Right kidney (tissue), 1 donor: ENCODE results near the gene WDR86.

Experiments used
- DNase-seq: peaks from one replicate; pipeline ENCODE4 v3.0.0-alpha.2; 2016

The WDR86 gene

GRCh38 chr7:151392002-151392401 is 17.8 kb downstream of the WDR86 start:
- no peak for DNase-seq

GRCh38 chr7:151391358-151391730 is 18.5 kb downstream of the WDR86 start:
- DNase-seq = no peak

DNA sequence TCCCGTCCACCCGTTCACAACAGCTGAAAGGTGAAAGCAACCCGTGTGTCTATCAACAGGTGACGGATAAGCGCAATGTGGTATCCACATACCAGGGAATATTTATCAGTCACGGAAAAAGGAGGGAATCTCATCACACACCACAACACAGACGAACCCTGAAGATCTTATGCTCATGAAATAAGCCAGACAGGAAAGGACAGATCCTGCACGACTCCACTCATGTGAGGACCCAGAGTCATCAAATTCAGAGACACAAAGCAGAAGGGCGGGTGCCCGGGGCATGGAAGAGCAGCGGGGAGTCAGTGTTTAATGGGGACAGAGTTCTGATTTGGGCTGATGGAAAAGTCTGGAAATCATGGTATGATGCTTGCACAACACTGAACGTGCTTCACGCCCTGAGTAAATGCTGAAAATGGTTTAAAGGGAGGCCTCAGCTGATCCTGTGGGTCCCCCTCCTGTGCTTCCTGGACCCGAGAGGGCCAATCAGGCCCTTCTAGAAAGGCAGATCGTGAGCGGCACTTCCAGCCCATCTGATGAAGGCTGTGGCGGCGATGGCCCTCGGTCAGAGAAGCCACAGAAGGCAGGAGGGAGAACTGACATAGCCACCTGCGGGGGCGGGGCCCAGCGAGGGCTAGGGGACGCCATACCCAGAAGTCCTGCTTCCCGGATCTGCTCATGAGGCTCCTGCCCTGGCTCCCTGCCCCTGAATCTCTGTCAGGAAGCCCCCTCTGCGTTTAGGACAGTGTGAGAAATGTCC is 19.1 kb downstream of the WDR86 start:
- no peak for DNase-seq

- DNase-seq = no peak
These were observed 19.9 kb downstream of the WDR86 start for GRCh38 chr7:151389768-151390597.

GRCh38 chr7:151389096-151389767 is 20.6 kb downstream of the WDR86 start:
- DNase-seq = no peak

- DNase-seq = no peak
These were observed 21.4 kb downstream of the WDR86 start for GRCh38 chr7:151388430-151388829.

- no peak for DNase-seq
These were observed 21.9 kb downstream of the WDR86 start for GRCh38 chr7:151388007-151388297.

- DNase-seq = no peak
These were observed 22.5 kb downstream of the WDR86 start for GRCh38 chr7:151387161-151388006.

GRCh38 chr7:151386301-151387160 is 23.3 kb downstream of the WDR86 start:
- no peak for DNase-seq

GRCh38 chr7:151385626-151386300 is 24.1 kb downstream of the WDR86 start:
- DNase-seq = no peak

- no peak for DNase-seq
These were observed 24.8 kb downstream of the WDR86 start for GRCh38 chr7:151384776-151385625.

GRCh38 chr7:151384352-151384697 is 25.5 kb downstream of the WDR86 start:
- DNase-seq = no peak

GRCh38 chr7:151383638-151384351 is 26.0 kb downstream of the WDR86 start:
- no peak for DNase-seq

DNA sequence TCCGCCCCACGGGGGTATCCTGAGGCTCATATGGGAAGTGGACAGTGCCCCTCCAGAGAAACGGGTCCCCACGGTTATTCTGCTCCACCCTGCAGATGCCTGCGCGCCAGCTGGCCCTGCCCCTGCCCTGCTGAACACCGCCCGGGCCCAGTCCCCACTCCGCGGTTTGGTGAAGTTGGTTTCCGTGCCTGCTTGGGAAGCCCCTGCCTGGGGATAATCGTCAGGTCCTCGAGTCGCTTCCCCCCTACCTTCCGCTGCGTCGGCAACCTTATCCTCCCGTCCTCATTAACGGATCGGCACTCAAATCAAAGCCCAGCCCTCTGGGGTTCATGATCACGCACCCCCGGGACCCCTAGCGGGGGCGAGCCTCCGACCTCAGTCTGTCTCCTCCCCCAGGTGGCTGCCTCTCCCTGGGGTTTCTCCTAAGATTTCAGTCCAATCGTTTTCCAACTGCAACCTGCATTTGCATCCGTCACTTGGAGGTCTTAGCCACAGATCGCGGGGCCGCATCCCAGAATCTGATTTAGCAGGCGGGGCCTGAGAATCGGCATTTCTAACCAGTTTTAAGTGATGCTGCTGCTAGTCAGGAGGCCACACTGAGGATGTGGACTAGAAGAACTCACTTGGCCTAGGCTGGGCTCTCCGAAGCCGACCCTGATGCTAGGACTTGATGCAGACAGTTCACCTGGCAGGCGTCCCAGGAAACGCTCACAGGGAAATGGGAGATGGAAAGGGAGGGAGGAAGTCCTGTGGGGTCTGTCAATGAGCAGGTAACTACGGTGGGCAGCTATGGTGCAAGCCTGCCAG is 27.6 kb downstream of the WDR86 start:
- DNase-seq = peak; percentile 60

DNA sequence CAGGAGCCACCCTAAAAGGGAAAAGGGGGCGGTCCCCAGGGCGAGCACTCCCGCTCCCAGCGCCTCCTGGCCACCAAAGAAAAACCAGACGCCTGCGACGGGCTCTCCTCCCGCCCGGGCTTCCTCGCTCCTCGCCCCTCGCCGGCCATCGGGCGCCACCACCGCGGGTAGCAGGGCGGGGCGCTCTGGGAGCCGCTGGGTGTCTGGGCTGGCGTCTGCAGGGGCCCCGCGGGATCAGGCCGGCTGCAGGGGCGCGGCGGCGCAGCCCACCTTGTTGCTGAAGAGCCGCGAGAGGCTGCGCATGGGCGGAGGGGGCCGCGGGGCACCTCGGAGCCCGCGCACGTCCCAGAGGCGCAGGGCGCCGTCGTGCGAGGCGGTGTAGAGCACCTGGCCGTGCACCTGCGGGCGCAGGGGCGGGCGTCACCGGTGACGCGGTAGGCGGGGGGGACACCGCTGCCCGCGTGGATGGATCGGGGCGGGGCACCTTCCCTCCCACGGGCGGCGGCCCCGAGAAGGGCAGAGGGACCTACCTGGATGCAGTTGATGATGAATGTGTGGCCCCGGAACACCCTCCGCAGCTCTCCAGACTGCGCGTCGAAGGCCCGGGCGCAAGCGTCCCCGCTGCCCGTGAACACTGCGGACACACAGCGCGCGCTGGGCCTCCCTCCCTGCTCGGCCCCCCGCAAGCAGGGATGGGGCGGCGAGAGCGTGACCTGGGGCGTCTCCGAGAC is 28.3 kb downstream of the WDR86 start:
- DNase-seq = peak; percentile 68

GRCh38 chr7:151381098-151381347 is 28.8 kb downstream of the WDR86 start:
- no peak for DNase-seq

DNA sequence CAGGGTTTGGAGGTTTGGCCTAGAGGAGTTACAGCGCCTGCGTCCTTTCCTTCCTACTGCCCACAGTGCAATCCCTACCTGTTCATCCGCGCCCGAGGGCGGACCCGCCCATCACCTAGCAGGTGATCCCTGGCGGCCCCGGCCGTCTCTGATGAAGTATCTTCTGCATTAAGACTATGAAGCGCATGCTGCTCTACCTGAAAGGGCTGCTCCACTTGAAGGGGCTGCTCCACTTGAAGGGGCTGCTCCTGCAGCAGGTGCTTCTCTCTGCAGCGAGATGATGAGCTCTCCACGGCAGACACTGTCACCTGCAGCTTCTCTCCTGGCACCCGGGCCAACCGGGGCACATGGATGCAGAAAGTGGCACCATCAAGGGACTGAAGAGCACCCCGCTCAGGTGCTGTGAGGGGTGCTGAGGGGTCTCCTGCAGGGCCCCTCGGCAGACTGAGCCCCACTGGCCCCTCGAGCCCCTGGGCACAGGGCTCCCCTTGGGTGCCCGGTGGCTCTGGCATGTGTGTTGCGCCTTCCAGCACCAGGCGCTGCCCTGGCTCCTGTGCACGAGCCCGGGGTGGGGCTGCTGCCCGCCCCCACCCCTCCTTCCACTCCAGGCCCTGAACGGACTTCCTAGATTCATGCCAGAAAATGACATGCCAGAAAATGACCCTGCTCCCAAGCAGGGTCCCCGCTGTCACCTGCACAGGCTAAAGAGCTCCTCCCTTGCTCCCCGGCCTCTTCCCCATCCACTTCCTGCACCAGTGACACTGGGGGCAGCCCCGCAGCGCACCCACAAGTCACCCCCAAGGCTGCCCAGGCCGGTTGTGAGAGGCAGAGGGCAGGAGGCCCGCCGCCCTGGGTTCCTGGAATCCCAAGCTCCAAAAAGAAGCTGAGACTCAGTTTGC is 29.4 kb downstream of the WDR86 start:
- DNase-seq = no peak
